Stimulated activated naive CD4-positive, alpha-beta T cell (primary cell): ENCODE data around the gene PAIP2.
"Not testable (repeated sequence)": the region's sequence is repeated elsewhere in the genome, so short reads cannot be mapped to it uniquely, and the experiment has no call there.

Experiments
- DNase-seq, 6 experiments: peaks; one replicate each; lab custom pipeline; 2025; lab: John Stamatoyannopoulos, UW

PAIP2 gene

DNA sequence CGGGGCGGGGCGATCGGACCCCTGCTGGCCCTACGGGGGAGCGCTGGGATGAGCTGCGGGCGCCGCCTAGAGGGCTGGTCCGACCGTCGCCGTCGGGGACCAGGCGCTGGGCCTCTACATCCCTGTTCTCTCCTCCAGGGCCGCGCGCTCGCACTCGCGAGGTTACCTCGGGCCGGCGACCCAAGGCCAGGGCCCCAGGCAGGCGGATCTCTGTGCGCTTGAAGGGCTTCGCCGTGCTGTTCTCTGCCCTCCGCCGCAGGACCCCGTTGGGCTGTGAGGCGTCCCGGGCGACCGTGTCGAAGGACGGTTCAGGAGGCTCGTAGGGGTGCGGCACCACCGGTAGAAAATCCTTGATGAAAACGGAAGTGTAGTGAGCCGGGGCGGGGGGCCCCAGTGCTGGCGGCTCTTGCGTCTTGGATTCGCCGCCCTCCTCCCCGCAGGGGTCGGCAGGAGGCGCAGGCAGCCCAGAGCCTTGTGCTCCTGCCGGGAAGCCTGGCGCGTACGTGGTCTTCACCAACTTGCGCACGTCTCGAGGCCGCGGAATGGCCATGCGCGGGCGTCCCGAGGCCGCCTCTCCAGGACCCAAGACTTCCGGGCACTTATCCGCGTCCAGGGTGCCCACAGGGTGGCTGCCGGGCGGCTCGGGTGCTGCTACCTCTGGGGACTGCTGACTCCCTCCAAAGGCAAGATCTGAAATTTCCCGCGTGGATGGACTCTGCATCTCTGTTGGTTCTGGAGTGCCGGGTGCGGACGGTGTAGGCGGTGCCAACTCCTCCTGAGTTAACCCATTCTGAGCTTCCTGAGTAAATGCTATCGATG lies 51.2 kb downstream of the PAIP2 start:
- DNase-seq: peak; percentile 35 to 67 (median 60)

DNA sequence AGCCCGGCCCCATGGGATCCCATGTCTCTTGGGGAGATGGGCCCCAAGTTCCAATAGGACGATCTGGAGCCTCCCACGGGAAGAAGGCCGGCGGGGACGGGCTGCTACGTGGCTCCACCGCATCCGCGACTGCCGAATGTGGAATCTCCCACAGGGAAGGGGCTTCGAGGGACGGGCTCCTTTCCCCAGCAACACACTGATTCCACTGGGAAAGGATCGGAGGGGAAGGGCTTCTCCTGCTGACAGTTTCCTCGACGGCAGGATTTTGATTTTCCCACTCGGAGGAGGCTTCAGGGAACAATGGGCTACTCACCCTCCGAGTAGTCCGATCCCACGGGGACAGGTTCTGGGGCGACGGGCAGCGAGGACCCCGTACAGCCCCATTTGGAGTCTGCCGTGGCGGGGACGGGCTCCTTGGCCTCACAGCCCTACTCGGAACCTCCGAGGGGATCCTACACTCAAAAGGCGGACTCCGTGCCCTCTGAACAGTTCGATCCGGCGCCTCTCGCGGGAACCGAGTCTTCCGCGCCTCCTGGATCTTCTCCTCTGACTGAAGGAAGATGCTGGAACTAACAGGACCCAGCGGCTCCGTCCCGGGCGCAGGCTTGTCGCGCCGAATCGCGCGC lies 52.0 kb downstream of the PAIP2 start:
- DNase-seq: peak in 1 of 6 experiments; percentile 57

DNA sequence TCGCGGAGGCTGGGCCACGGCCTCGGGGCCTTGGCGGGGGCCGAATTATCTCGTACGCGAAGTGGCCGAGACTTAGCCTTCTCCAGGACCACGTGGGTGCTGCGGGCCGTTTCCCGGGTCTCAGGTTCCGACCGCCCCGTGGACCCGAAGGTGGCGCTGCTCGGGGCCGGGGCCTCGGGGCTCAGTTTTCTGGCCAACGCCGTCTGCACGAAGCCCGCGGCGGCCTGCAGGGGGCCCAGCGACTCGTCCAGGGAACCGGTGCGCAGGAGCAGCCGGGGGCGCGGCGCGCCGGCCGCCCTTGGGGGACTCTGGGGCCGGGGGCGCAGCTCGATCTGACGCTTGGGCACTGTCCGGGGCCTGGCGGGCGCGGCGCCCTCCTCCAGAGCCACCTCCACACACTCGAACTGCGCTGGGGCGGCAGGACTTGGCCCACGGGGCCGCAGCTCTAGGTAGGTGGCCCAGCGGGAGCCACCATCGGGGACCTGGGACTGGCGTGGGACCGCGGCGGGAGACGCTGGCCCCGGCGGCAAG lies 52.5 kb downstream of the PAIP2 start:
- DNase-seq: peak in 4 of 6 experiments; percentile 5 to 57 (median 41)

DNA sequence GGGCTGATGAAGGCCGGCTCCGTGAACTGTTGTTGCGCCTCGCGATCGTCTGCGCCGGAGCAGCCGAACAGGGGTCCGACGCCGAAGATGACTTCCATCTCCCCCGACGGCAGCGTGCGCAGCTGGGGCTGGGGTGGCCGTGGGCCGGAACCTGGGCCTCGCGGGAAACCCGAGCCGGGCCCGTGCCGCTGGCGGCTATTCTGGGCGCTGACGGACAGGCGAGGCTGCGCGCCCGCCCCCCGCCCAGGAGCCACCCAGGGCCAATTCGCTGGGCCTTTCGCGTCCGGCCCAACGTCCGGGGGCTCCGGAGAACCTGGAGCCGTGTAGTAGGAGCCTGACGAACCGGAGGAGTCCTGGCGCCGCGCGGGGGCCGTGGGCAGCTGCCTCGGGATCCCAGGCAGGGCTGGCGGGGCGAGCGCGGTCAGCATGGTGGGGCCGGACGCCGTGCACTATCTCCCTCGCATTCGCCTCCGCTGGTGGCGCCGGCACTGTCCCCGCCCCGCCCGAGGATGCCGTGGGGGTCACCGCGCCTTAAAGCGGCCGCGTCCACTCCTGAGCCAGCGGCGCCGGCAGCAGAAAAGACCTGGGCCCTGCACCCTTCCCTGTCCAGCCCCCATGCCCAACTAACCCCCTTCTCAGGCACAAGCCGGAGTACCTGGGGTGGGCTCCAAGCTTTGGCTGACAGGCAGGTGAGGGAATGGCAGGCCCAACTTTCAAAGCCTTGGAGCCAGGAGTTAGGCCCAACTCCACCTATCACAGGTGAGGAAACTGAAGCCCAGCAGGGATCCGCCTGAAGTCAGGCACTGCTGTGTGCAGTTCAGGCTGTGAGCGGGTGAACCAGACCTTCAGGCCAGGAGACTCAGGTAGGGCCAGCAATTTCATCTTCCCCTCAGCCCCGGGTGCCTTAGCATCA lies 53.3 kb downstream of the PAIP2 start, which contains the start of gene PROB1:
TSS of gene PROB1 (minus strand) at position 451 of the 913 bp plus-strand sequence. CDS start at position 428, 23 bp downstream.
- DNase-seq: no peak

DNA sequence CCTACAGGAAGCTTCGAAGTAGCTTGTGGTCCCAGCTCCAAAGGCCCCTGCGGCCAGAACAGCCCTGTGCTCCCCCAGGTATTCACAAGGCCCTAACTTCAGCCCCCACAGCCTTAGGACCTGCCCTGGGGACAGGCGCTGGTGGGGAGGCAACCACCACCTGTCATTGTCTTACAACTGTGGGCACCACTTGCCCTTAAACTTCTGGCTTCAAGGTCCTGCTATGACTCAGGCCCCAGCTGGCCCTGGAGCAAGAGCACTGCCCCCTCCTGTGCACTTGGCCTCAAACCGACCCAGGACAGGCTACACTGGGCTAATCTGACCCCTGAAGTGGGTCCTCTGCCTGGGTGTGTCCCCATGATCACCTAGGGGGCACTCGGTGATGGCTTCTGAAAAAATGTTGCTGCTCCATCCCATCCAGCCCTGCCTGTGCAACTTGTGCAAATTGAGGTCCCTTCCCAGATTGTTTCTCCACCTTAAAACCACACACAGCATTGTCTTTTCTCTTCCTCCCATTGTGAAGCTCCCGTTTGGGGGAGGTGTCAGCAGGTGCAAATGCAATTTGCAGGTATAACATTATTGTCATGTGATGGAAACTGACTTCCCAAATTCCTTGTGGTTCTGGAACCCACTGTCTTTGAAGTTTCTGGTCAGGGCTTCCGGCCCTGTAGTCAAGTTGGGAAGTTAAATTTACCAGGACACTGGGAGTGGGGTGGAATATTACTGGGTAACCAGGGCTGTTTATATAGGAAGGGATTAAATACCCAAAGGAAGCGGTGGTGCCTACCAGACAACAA lies 54.4 kb downstream of the PAIP2 start:
- no peak for DNase-seq

DNA sequence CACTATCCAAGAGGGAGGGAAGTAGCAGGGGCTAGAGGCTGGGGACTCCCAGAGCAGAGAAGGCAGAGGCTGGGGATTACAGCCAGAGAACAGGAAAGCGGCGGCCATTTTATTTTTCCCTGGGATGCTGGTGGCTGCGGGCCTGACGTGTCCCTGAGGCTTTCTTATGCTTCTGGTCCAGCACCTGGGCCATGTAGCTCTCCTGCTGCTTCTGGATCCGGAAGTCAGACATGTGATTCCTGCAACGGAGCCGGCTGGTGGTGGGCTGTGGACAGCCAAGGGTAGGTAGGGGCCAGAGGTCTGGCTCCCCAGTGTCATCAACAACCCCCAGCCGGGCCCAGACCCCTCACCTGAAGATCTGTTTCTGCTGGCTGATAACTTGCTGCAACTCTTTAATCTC lies 55.0 kb downstream of the PAIP2 start:
- DNase-seq: no peak

DNA sequence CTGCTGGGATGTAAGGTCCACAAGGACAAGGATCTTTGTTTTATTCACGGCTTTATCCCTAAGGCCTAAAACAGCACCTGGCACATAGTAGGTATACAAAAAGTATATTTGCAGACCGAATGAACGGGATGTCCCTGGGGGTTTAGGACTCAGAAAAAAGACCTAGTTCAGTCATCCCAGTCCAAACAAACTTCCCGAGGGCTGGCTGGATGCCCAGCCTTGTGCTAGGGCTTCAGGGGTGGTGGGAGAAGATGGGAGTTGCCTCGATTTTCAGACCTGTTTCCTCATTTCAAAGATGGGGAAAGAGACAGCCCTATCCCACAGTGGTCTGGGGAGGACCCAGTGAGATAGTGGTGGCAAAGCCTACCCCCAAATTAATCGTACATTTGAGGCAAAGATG lies 56.3 kb downstream of the PAIP2 start:
- DNase-seq: no peak

DNA sequence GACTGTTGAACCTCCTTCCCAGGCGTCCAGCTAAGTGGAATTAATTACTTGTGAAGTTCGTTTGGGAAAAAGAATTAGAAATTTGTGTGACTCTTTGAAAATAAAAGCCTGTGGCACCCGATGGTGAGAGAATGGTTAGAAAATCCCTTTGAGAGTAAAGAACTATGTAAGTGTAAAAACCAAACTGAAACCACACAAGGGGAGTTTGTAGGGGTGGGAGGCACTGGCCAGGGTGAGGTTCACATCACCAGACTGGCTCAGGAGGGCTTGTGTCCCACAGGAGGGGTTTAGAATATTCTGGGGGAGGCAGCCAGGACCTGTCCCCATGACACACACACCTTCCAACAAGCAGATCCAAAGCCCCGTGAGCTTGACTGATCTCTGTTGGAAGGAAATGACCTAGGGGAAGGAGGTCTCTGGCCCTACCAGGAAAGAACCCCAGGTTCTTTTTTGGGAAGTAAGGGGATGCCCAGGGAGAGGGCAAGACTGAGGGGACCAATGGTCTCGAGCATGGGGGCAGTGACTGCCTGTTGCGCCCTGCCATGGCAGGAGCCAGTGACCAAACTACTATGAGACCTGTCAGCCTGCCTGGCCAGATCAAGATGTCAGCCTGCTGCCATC lies 58.0 kb downstream of the PAIP2 start:
- no peak for DNase-seq

DNA sequence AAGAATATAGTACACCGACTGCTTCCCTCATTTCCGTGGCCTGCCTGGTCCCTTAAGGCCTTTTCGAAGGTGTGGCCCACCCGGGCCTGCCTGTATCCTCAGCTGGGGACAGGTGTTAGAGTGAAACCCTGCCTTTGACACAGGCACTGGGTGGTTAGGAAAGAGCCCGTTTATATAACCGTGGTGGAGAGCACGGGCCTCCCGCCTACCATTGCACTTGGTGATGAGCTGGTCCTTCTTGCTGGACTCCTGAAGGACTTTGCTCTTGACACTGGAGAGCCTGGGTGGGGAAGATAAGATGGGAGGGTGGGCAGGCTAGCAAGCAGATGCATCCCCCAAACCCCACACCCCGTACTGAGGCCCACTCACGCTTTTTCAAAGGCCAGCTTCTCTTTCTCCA lies 59.9 kb downstream of the PAIP2 start:
- no peak for DNase-seq

DNA sequence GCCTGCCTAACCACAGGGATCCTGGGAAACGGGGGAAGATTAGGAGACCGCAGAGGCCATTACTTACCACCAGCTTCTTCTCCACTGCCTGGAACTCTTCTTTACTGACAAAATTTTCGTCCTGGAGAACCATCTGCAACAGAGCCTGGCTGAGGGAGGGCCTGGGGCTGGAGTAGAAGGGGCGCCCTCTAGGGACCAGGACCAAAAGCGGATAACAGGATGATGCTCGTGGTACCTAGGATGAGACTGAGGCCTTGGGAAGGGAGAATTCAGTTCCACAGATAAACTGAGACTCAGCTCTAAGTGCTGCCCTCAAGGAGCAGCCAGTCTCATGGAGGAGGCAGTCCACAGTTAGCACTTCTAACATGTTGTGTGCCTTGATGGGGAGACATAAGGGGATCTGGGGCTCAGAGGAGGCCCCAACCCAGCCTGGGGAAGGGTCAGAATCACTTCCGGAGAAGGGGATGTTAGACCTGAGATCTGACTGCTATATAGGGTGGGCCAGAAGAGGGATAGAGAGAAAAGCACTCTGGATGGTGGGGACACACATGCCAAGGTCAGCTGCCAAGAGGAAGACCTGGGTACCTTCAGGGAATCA lies 61.0 kb downstream of the PAIP2 start:
- no peak for DNase-seq

DNA sequence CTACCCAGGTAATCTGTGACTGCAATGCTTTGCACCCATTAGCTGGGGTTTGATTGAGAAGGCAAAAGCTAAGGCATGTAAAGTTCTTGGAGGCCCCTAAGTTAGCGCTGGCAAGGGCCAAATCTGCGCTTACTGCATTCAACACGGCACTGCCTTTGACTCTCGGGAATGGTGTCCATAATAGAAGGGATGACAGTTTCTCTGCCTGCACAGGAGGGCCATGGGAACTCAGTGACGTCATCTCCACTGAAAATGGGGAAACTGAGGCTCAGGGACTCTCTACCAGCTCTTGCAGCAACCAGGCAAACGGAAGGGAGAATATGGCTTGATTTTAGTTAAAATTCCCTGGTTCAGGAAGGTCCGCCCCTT lies 61.7 kb downstream of the PAIP2 start:
- no peak for DNase-seq

DNA sequence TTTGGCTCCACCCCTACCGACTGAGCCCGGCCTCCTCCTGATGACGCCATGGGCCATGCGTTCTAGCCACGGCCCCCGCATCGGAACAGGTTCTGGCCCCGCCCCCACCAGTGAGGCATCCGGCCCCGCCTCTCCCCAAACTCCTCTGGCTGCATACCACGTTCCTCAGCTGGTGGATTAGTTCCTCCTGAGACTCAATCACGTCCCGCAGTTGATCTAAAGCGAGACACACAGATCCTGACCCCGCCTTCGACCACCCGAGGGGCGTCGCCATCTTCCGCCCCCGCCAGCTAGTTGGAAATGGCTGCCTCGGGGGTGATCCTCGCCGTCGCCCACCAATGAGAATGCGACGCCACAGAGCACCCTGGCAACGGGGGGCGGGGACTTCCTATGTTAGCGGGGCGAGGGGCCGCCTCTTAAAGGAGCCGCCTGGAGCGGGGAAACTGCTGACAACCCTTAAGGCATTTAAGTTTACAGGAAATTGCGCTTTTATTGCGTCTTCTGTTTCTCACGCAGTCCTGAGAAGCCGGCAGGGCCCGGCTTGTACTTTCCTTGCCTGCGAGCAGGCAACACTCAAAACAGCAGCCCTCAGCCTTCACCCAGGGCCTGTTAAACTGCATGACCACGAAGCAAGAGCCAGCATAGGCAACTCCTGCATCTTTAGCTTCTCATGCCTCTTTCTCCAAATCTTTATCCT lies 62.3 kb downstream of the PAIP2 start, which contains the start of gene SPATA24:
TSS of gene SPATA24 (minus strand) at position 303 of the 697 bp plus-strand sequence. CDS start at position 274, 29 bp downstream.
- peak; percentile 96 to 98 (median 98) for DNase-seq

DNA sequence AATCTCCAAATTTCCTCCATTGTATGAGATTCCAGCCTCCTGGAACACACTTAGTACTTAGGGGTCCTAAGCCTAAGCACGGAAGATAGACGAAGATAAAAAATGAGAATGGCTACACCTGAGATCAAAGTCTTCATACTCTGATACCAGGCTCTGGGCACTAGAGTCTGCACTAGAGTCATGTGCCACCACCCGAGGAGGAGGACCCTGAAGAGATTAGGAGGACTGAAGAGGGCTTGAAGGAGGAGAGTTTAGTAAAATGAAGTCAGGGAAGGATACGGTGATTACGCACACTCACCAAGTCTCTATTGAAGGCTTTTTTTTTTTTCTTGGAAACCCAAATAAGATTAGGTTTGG lies 62.8 kb downstream of the PAIP2 start:
- peak in 1 of 6 experiments; percentile 4 for DNase-seq

DNA sequence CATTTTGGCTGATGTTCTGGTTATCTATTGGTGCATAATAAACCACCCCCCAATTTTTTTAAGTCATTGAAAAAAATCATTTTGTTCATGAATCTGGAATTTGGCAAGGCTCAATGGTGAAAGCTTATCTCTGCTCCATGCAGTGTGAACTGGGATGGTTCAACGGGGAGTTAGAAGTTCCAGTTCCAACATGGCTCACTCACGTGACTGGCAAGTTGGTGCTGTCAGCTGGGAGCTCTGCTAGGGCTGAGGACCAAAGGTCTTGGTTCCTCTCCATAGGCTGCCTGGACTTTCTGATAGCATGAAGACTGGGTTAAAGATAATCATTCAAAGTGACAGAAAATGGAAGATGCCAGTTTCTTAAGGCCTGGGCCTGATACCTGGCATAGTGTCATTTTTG lies 65.3 kb downstream of the PAIP2 start:
- DNase-seq: no peak

DNA sequence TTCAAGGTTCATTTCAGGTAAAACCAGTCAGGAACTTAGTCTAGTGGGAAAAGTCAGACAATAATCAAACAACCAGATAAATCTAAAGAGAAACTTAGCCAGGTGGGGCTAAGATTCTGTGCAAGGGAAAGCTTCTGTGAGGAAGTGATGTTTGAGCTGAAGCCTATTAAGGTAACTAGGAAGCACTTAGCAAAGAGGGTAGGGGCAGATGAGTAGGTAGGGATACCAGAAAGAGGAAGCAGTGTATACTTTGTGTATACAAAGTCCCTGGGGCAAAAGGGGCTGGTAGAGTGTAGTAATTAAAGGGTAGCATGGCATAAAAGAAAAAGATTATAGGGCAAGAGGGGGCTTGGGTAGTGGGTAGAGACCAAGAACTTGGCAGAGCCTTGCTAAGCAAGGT lies 65.9 kb downstream of the PAIP2 start:
- no peak for DNase-seq

DNA sequence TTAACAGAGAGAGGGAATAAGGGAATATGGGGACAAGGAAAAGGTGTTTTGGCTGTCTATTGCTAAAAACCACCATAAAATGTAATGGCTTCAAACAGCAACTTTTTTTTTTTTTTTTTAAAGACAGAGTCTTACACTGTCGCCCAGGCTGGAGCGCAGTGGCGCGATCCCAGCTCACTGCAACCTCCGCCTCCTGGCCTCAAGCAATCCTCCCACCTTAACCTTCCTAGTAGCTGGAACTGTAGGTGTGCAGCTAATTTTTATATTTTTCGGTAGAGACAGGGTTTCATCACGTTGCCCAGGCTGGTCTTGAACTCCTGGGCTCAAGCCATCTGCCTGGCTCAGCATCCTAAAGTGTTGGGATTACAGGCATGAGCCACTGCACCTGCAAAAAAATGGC lies 66.5 kb downstream of the PAIP2 start:
- no peak for DNase-seq

DNA sequence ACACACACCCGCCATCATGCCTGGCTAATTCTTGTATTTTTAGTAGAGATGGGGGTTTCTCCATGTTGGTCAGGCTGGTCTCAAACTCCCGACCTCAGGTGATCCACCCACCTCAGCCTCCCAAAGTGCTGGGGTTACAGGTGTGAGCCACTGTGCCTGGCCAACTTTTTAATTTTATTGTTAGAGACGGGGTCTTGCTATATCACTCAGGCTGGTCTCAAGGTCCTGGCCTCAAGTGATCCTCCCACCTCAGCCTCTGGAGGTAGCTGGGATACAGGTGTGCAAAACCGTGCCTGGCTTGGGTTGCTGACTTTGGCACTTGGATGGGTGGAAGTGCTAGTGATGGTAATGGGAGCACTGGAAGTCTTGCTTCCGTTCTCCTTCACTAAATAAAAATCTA lies 67.5 kb downstream of the PAIP2 start:
- DNase-seq: not testable (repeated sequence)

DNA sequence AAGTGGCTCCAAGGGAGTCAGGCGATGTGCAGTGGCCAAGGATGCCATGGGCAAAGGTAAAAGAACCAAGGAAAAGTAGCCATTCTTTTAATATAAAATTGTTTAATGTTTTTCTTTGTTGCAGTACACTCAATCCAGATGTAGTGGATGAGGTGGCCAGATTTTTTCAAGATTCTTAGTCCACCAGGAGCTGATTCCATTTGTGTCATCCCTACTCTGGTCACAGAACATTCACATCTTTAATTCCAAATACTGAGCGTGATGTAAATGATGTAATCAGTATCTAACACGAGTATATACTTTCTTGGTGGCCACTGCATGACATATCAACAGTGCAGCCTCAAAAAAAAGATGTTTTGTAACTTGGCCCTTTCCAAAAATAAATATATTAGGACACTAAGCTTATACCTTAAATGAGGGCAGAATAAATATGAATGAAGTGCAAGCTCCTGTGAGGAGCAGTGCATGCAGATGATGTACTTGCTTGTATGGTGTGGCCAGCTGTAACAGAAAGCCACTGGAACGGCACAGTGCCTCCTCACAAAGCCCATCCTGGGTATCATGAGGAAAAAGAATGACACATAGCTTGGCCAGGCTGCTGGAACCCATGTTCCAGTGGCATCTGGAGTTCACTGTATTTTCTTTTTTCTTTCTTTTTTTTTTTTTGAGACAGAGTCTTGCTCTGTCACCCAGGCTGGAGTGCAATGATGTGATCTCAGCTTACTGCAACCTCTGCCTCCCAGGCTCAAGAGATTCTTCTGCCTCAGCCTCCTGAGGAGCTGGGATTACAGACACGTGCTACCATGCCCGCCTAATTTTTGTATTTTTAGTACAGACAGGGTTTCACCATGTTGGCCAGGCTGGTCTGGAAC lies 68.7 kb downstream of the PAIP2 start:
- no peak for DNase-seq
